SW480 (cell line): Measurements from ENCODE around the gene CDC42BPB.

Experiments
- DNase-seq: peaks from one replicate; pipeline ENCODE4 v3.0.0-alpha.2; 2016; ENCODE audit warnings: low spot score

The CDC42BPB gene

DNA sequence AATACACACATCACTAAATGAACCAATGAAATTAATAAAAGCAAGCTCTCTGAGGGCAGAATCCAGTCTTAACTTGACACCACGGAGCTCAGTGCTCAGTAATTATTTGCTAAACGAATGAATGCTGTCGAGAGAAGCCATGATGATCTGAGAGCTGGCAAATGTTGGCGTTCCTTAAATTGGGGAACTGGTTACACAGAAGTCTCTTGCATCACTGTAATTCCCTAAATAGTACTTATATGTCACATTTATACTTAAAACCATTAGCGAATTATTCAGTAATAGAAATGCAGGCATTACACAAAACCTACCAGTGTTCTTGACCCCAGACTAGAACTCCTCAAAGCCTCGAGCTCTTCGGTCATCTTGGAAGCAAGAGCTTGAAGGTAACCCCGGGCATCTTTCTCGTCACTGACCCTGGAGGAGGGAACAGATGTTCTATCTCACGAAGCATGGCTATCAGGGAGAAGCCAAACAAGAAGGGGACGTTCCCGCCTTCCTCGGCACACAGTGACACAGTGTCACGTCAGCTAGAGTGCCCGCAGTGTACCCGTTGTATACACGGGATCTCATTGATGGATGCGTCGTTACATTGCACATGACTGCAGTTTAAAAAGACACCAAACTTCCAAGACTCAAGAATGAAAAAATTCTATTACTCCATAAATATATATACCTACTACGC, 91.2 kb downstream of the CDC42BPB start:
- DNase-seq: no peak

- no peak for DNase-seq
These were observed 92.1 kb downstream of the CDC42BPB start for GRCh38 chr14:102965282-102965681.

DNA sequence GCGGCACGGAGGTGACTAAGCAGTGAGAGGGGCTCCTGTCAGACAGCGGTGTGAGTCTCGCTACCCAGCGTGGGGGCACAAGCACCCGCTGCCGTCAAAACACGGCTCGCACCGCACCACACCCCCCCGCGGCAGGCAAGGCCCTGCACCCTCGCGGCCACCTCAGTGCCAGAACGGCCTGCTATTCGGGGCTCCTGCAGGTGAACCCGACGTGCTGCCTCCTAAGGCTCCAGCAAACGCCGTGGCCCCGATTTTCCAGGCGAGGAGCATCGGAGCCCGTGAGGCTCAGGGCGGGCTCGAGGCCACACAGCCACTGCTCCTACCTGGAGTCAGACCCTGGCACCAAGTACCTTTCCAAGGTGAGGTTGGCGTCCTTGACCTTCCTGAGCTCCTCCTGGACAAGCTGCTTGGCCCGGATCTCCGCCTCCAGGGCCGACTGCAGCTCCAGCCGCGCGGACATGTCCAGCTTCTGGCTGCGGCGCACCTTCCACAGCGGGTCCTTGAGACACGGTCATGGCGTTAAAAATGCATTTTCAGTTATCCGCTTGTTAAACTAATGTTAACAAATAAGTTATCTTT, 93.1 kb downstream of the CDC42BPB start:
- no peak for DNase-seq

GRCh38 chr14:102962111-102962627, 95.2 kb downstream of the CDC42BPB start:
- no peak for DNase-seq

DNA sequence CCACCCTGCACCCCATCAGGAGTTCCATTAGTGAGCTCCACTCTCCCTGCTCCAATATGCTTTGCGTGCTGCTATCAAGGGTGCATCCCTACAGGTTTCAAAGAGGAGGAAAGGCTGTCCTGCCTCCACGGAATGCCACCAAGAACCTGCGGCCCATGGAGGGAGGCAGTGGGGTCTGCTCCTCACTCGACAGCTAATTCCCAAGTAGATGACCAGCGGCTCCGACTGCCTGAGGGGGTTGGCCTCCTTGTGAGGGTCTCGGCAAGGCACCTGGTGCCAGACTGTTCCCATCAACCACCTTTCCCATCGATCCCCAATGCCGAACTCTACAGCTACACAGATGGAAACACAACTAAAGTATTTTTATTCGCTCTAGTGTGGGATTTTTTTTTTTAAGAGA, 98.9 kb downstream of the CDC42BPB start:
- DNase-seq: no peak

DNA sequence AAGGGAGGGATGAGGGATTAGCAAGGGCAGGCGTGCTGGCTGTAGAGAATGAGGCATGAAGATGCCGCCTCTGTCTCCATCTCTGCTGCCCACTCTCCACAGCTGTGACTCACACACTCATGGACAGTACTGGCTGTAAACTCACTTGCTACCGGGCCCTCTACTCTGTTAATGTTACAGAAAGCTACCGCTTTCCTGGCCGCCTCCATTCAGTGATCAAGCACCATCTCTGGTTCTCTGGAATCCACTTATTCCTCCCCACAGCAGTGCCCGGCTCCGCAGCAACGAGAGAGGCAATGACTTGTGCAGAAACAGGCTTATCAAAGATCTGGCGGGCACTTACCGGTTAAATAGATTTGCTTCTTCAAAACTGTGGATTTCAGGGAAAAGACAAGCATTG, 100.1 kb downstream of the CDC42BPB start:
- DNase-seq: no peak

- DNase-seq: no peak
These were observed 101.5 kb downstream of the CDC42BPB start for GRCh38 chr14:102955636-102956408.

DNA sequence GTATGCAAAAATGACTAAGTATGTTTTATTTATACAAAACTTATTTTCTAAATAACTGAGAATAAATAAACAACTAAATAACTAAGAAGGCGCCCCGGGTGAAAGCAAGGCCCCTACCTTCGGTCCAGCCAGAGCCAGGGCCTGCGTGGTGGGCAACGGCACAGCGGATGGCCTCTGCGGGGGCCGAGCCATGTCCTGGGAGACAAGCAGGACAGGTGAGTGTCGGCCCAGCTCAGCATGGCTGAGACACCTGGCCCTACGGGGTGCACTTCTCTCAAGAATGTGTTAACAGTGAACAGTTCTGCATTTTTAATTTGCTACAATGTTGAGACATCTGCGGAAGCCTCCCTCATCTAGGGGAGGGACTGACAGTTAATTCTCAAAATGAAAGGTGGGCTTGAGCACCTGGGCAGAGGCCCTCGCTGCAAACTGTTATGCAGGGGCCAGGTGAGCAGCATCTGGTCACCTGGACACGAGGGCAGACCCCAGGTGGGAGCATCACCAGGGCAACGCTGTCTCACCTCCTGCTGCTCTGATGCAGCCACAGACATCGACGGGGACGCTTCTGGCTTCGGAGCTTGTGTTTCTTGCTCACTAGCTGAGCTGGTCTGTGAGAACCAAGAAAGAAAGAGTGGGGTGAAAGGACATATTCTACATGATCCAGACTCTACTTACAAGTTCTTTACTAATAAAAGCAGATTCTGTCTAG, 103.1 kb downstream of the CDC42BPB start:
- DNase-seq: no peak

DNA sequence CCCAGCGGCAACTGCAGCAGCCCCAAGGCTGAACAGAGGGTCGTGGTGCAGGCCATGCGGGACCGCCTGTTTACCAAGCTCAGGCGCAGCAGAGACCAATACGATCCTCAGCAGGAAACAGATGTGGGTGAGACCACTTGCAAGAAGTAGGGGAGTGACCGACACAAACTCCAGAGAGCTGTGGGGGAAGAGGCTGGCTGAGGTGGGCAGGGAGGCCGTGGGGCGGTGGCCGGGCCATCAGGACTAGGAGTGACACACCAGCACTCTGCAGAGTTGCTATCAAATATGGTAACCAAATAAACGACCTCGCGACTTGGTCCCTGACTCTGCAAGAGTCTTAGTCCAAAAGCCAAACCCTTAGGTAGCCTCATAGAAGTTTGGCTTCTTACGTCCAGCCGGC, 104.2 kb downstream of the CDC42BPB start:
- no peak for DNase-seq

GRCh38 chr14:102952276-102952675, 105.1 kb downstream of the CDC42BPB start:
- DNase-seq: no peak

DNA sequence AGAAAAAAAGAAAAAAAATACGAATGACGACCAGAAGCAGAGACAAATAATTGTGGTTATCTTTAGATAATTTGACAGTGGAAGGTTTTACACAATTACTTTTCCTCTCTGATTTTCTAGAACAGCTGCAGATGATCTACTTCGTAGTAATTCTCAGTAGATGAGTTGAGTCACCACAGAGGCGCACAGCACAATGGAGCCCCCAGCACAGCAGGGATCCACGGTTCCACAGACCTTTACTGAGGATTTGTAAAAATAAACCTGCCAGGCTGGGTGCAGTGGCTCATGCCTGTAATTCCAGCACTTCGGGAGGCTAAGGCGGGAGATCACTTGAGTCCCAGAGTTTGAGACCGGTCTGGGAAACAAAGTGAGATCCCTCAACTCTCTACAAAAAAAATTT, 105.5 kb downstream of the CDC42BPB start:
- no peak for DNase-seq

- no peak for DNase-seq
These were observed 106.3 kb downstream of the CDC42BPB start for GRCh38 chr14:102951034-102951433.

- DNase-seq: no peak
These were observed 107.4 kb downstream of the CDC42BPB start for GRCh38 chr14:102949801-102950451.

DNA sequence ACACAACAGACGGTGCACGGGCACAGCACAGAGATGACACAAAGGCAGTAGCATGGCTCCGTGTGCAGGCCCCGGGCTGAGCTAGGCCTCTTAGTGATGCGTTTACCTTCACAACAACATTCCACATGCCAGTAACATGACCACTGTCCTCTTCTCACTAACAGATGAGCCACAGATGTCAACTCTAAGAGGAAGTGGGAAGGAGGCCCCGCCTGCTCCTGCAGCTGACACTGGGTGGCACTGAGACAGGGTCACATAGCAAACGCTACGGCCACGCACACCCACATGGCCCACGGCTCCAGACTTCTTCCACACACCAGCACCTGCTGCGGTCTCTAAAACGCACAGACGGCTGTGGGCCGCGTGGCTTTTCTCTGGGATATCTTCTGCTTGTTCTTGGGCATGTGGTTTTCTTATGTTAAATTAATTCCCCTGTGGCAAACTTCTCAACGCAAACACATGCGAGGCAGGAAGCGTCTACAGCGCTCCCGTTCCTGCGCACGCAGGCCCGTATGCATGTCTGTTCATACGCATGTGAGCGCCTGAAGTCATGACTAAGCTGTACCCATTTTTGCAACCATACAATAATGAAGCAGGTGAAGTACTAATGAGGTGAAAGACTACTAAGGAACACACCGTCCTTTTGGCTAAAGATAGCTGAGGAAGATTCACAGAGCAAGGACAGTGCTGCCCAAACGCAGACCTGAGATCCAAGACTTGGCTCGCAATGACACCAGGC, 108.1 kb downstream of the CDC42BPB start:
- peak; percentile 41 for DNase-seq

DNA sequence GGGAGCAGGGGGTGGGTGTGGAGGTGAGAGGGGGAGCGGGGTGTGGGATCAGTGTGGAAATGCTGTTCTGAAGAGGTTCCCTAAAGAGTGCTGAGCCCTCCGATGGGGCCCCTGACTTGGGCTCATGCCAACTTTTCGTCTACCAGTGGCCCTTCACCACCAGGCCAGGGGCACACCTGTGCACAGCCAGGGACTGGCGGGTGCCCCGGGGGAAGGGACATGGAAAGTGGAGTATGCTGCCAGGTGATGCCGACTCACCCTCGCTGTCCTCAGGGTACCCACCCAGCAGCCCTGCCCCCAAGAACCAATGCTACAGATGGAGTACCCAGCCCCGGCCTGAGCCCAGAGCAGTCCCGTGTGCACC, 108.7 kb downstream of the CDC42BPB start:
- DNase-seq: no peak

GRCh38 chr14:102947321-102948103, 109.8 kb downstream of the CDC42BPB start:
- DNase-seq: no peak

DNA sequence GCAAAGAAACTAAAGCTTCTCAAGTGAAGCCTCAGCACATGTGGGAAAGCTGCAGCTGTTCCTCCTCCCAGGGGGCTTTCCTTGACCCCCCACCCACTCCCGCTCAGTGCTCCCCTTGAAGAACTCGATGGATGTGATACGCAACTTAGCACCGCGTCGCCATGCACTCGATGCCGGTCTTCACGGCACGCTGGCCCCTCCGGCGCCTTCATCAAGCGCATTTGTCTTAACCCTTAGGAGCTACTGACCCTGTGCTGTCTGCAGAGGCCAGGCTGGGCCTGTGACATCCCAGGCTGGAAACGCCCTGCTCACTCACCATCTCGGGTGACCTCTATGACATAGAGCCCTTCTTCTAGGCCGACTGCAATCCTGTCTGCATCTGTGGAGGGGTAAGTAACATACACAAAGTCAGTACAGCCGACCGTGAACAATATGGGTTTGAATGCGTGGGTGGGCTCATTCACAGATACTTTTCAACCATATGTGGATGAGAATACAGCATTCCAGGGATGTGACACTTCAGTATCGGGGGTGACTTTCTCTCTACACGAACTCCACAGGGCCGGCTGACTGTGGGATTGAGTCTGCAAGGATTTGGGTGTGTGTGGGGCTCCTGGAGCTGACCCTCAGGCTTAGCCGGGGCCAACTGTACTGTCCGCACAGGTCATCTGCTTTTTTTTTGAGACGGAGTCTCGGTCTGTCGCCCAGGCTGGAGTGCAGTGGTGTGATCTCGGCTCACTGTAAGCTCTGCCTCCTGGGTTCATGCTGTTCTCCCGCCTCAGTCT, 111.8 kb downstream of the CDC42BPB start:
- DNase-seq: no peak

DNA sequence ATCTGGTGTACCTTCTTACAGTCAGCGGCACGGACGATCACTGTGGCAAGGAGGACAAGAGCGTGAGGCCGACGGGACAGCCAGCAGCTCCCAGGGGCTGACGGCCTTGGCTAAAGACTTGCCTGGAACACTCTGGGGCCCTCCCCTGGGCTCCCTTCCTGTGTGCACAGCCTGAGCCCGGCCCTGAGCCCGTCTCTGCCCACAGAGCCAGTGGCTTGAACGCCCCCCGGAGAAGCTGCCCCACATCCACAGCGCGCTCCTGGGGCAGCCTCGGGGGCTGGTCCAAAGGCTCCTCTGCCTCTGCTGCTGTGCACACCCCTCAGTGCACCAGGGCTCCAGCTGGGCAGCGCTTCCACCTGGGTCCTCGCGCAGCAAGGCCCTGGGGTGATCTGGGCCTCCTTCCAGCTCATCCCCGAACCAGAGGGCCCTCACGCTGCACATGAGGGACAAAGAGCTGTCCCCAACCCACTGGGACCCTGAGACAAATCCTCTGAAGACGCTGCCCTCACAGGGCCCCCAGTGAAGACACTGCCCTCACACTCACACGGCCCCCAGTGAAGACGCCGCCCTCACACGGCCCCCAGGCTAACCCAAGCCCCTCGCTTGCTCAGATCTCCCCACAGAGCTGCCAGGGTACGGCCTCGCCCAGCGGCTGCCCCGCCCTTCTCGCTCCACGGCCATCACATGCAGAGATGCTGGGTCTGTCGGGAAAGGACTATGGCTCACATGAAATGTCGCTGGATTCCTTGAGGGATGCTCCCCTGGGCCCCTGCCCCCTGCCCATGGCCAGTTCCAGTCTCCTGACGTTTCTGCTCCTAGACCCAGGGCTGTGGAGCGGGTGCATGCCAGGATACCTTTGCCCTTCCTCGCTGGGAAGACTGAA, 112.7 kb downstream of the CDC42BPB start:
- DNase-seq: no peak

DNA sequence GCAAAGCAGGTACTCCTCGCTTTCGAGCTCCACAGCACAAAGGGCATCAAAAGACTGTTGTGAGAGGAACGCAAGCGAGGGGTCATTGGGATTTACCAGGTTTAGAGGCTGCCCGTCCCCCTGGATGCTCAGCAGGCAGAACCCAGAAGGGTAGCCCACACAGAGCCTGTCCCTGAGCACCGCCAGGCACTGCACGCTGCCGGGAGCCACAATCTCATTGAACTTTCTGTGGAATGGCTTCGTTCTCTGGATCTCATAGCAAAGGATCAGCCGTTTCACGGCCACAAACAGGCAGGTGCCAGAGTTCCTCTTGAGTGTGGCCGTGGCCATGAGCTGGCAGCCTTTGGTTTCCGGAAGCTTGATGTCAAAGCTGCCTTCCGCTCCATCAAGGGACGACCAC, 113.4 kb downstream of the CDC42BPB start:
- DNase-seq: no peak
